Mesendoderm (in vitro differentiated cells): ENCODE measurements around the gene RIPK3.

Source experiments
- DNase-seq: peaks from one replicate; pipeline ENCODE4 v3.0.0; 2013
- H2AK5ac ChIP-seq: 2 replicates; pipeline ENCODE4 v1.6.1; 2013; ENCODE audit warnings: low read length, inconsistent platforms
- H2BK120ac ChIP-seq: 2 replicates; pipeline ENCODE4 v1.6.1; 2013; ENCODE audit warnings: low read depth, mild to moderate bottlenecking, low read length, moderate library complexity, mixed read lengths
- H2BK15ac ChIP-seq: replicated peaks from 2 replicates; pipeline ENCODE4 v1.6.1; 2013; ENCODE audit warnings: low read depth, mild to moderate bottlenecking, moderate library complexity
- H2BK5ac ChIP-seq: 2 replicates; pipeline ENCODE4 v1.6.1; 2013; ENCODE audit warnings: low read length, inconsistent platforms
- H3K18ac ChIP-seq: 2 replicates; pipeline ENCODE4 v1.6.1; 2013; ENCODE audit warnings: mild to moderate bottlenecking, low read length, mixed read lengths
- H3K23ac ChIP-seq: one replicate; pipeline ENCODE4 v1.6.1; 2013; ENCODE audit warnings: low read length
- H3K27ac ChIP-seq: 2 replicates; pipeline ENCODE4 v1.5.1; 2013; ENCODE audit warnings: low read depth, mild to moderate bottlenecking, inconsistent platforms, low read length, moderate library complexity
- H3K27me3 ChIP-seq: 2 replicates; pipeline ENCODE4 v1.6.1; 2013; ENCODE audit warnings: low read length, control low read depth, mild to moderate bottlenecking, inconsistent platforms; ENCODE audit not compliant: insufficient read depth, poor library complexity
- H3K36me3 ChIP-seq: 2 replicates; pipeline ENCODE4 v1.6.1; 2013; ENCODE audit warnings: low read length, inconsistent platforms; ENCODE audit not compliant: control insufficient read depth, insufficient read depth
- H3K4ac ChIP-seq: one replicate; pipeline ENCODE4 v1.6.1; 2013; ENCODE audit warnings: low read depth, mild to moderate bottlenecking, low read length, moderate library complexity
- H3K4me1 ChIP-seq: 2 replicates; pipeline ENCODE4 v1.6.1; 2013; ENCODE audit warnings: low read depth, low read length, inconsistent platforms; ENCODE audit not compliant: control insufficient read depth
- H3K4me2 ChIP-seq: 2 replicates; pipeline ENCODE4 v1.6.1; 2013; ENCODE audit warnings: low read length
- H3K4me3 ChIP-seq: 2 replicates; pipeline ENCODE4 v1.5.1; 2013; ENCODE audit warnings: mild to moderate bottlenecking, low read length
- H3K56ac ChIP-seq: one replicate; pipeline ENCODE4 v1.6.1; 2013; ENCODE audit warnings: low read length
- H3K79me1 ChIP-seq: 2 replicates; pipeline ENCODE4 v1.6.1; 2013; ENCODE audit warnings: low read length, inconsistent platforms
- H3K79me2 ChIP-seq: 2 replicates; pipeline ENCODE4 v1.6.1; 2013; ENCODE audit warnings: mild to moderate bottlenecking, low read length; ENCODE audit not compliant: control insufficient read depth, insufficient read depth
- H3K9ac ChIP-seq: 2 replicates; pipeline ENCODE4 v1.6.1; 2013; ENCODE audit warnings: low read length, inconsistent platforms
- H4K5ac ChIP-seq: one replicate; pipeline ENCODE4 v1.6.1; 2013; ENCODE audit warnings: low read length
- H4K8ac ChIP-seq: one replicate; pipeline ENCODE4 v1.6.1; 2013; ENCODE audit warnings: low read depth, mild to moderate bottlenecking, control low read depth, low read length, moderate library complexity
- WGBS: extraction: QIAGEN DNeasy Blood & Tissue Kit; methylation state at CpG from one replicate; pipeline ENCODE4 v1.1.7; 2013; ENCODE audit warnings: low lambda C conversion rate, missing lambda C conversion rate; ENCODE audit not compliant: insufficient coverage; ENCODE audit errors: extremely low coverage; 5-methylcytosine and 5-hydroxymethylcytosine counted together

The RIPK3 gene

GRCh38 chr14:24338843-24339242, 948 bp downstream of the RIPK3 start:
- Histone ChIP-seq H2BK15ac (no peak overlapping the region), H3K4me1 (peaks cover 2% of the 10 kb centered on the region), H3K27ac (no peak overlapping the region), H3K56ac (no peak overlapping the region), H2AK5ac (no peak overlapping the region), H4K5ac (no peak overlapping the region), H3K23ac (no peak overlapping the region), H3K4ac (no peak overlapping the region), H2BK5ac (no peak overlapping the region), H4K8ac (no peak overlapping the region), H3K4me2 (no peak overlapping the region), H3K36me3 (no peaks in the 10 kb centered on the region), H3K9ac (no peak overlapping the region), H3K79me2 (no peaks in the 10 kb centered on the region), H3K27me3 (peaks cover 52% of the 10 kb centered on the region), H3K4me3 (no peak overlapping the region), H3K79me1 (no peaks in the 10 kb centered on the region), H2BK120ac (no peak overlapping the region), H3K18ac (no peak overlapping the region)
- WGBS, result no CpG with 5 or more reads among the region's 14 CpGs
- no peak for DNase-seq

GRCh38 chr14:24337824-24338175, 2.0 kb downstream of the RIPK3 start:
- H3K36me3 ChIP-seq, result no peaks in the 10 kb centered on the region
- H2AK5ac ChIP-seq, result no peak overlapping the region
- peaks cover 2% of the 10 kb centered on the region for H3K4me1 ChIP-seq
- no peak overlapping the region for H2BK15ac ChIP-seq
- H3K56ac ChIP-seq, result no peak overlapping the region
- WGBS, result no CpG with 5 or more reads among the region's 8 CpGs
- H3K79me2 ChIP-seq, result no peaks in the 10 kb centered on the region
- no peak overlapping the region for H2BK120ac ChIP-seq
- H3K18ac ChIP-seq, result no peak overlapping the region
- H3K4me2 ChIP-seq, result no peak overlapping the region
- no peak overlapping the region for H4K8ac ChIP-seq
- H3K27me3 ChIP-seq, result peaks cover 55% of the 10 kb centered on the region
- no peak overlapping the region for H3K4ac ChIP-seq
- H2BK5ac ChIP-seq, result no peak overlapping the region
- no peak overlapping the region for H4K5ac ChIP-seq
- no peak overlapping the region for H3K27ac ChIP-seq
- no peak overlapping the region for H3K4me3 ChIP-seq
- H3K79me1 ChIP-seq, result no peaks in the 10 kb centered on the region
- no peak overlapping the region for H3K23ac ChIP-seq
- no peak overlapping the region for H3K9ac ChIP-seq
- DNase-seq, result no peak

GRCh38 chr14:24337144-24337823, 2.5 kb downstream of the RIPK3 start:
- peaks cover 55% of the 10 kb centered on the region for H3K27me3 ChIP-seq
- no peak overlapping the region for H3K9ac ChIP-seq
- H2BK120ac ChIP-seq, result no peak overlapping the region
- DNase-seq, result no peak
- no peak overlapping the region for H2BK15ac ChIP-seq
- no peak overlapping the region for H4K8ac ChIP-seq
- no CpG with 5 or more reads among the region's 7 CpGs for WGBS
- no peak overlapping the region for H3K4ac ChIP-seq
- H3K36me3 ChIP-seq, result no peaks in the 10 kb centered on the region
- no peaks in the 10 kb centered on the region for H3K79me1 ChIP-seq
- no peak overlapping the region for H4K5ac ChIP-seq
- H3K79me2 ChIP-seq, result no peaks in the 10 kb centered on the region
- H3K4me2 ChIP-seq, result no peak overlapping the region
- H3K4me1 ChIP-seq, result peaks cover 2% of the 10 kb centered on the region
- H3K4me3 ChIP-seq, result no peak overlapping the region
- no peak overlapping the region for H2AK5ac ChIP-seq
- H3K27ac ChIP-seq, result no peak overlapping the region
- H2BK5ac ChIP-seq, result no peak overlapping the region
- no peak overlapping the region for H3K56ac ChIP-seq
- no peak overlapping the region for H3K18ac ChIP-seq
- H3K23ac ChIP-seq, result no peak overlapping the region

- no peak overlapping the region for H3K18ac ChIP-seq
- no peak overlapping the region for H3K4me3 ChIP-seq
- H4K8ac ChIP-seq, result no peak overlapping the region
- H2BK5ac ChIP-seq, result no peak overlapping the region
- no peak overlapping the region for H4K5ac ChIP-seq
- H3K9ac ChIP-seq, result no peak overlapping the region
- no peak overlapping the region for H2AK5ac ChIP-seq
- H3K27ac ChIP-seq, result no peak overlapping the region
- H3K27me3 ChIP-seq, result peaks cover 49% of the 10 kb centered on the region
- H2BK15ac ChIP-seq, result no peak overlapping the region
- peak overlapping the region; percentile 83 for H3K56ac ChIP-seq
- H3K36me3 ChIP-seq, result no peaks in the 10 kb centered on the region
- H2BK120ac ChIP-seq, result no peak overlapping the region
- no peaks in the 10 kb centered on the region for H3K79me1 ChIP-seq
- WGBS, result no CpG with 5 or more reads among the region's 12 CpGs
- H3K23ac ChIP-seq, result no peak overlapping the region
- DNase-seq, result peak; percentile 49
- peaks cover 2% of the 10 kb centered on the region for H3K4me1 ChIP-seq
- H3K4ac ChIP-seq, result no peak overlapping the region
- H3K4me2 ChIP-seq, result no peak overlapping the region
- no peaks in the 10 kb centered on the region for H3K79me2 ChIP-seq
Observed at GRCh38 chr14:24335461-24336171, 4.2 kb downstream of the RIPK3 start.

GRCh38 chr14:24334431-24335291, 5.1 kb downstream of the RIPK3 start, which contains the start of gene ADCY4:
Gene ADCY4, minus strand, starts transcription at chr14:24335071. Its CDS starts 419 bp downstream, at chr14:24334652.
- no peak within 1 kb of the TSS for H3K4ac ChIP-seq
- peak within 1 kb of the TSS; percentile 90 for H3K4me2 ChIP-seq
- no peak within 1 kb of the TSS for H2BK15ac ChIP-seq
- H2AK5ac ChIP-seq, result no peak within 1 kb of the TSS
- no peak within 1 kb of the TSS for H2BK120ac ChIP-seq
- H3K27ac ChIP-seq, result no peak within 1 kb of the TSS
- H3K56ac ChIP-seq, result peak within 1 kb of the TSS; percentile 83
- H4K8ac ChIP-seq, result no peak within 1 kb of the TSS
- H3K4me1 ChIP-seq, result peaks cover 2% of the 10 kb centered on the region
- H3K79me2 ChIP-seq, result no peaks in the 10 kb centered on the region
- no peaks in the 10 kb centered on the region for H3K36me3 ChIP-seq
- peaks cover 40% of the 10 kb centered on the region for H3K27me3 ChIP-seq
- H2BK5ac ChIP-seq, result no peak within 1 kb of the TSS
- peak within 1 kb of the TSS; percentile 32 for H3K4me3 ChIP-seq
- no peak within 1 kb of the TSS for H3K23ac ChIP-seq
- WGBS, result no CpG with 5 or more reads among the region's 65 CpGs
- H3K79me1 ChIP-seq, result no peaks in the 10 kb centered on the region
- H3K9ac ChIP-seq, result peak within 1 kb of the TSS; percentile 42
- H3K18ac ChIP-seq, result no peak within 1 kb of the TSS
- H4K5ac ChIP-seq, result no peak within 1 kb of the TSS
- no peak for DNase-seq
